ENCODE measurements around the gene COG8. TPM values are rescaled to one million over a fixed set of nuclear protein-coding genes. Genes with fewer than 3 reads are reported as not detected.
A peak's percentile ranks its signal among the peaks of the same experiment; 100 is the strongest.

COG8 gene
- total and polyA plus RNA-seq, 9 of the 15 experiments (the other 6 are each of a cell fraction or from before 2014, with no cell fraction given), result 3.7 to 42.6 (median 30.1) TPM

DNA sequence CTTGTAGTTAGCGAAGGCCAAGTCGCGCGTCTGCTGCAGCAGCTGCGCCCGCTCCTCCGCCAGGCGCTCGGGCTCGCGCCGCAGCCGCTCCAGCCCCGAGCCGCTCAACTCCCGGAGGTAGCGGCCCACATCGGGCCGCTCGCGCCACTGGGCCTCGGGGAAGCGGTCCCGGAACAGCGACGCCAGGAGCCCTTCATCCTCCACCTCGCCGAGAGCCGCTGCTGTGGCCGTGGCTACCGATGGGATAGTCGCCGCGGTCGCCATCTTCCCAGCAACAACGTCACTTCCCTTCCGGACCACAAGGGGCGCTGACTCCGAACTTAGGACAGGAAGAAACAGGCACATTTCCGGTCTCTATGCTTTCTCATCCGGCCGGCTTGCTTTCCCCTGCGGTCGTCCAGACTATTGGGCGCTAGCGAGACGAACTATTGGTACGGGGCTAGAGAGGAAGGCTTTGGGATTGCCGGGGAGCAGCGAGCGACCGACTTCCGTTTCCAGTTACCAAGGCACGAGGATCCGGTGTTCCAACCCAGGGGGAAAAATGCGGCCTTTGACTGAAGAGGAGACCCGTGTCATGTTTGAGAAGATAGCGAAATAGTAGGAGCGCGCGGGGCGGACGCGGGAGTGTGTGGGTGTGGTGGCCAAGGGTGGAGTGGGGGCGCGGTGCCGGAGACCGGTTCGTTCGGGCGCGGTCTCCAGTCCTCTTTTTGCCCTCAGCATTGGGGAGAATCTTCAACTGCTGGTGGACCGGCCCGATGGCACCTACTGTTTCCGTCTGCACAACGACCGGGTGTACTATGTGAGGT lies at the start of gene COG8, which contains the start of gene NIP7 (continued):
- peak; percentile 34 to 64 for TF ChIP-seq E2F6 (IDR thresholded peaks at IDR 0.05; ENCODE audit: borderline replicate concordance in 1 of 2, extremely low read depth in 1 of 2, insufficient read depth in 1 of 2, insufficient read length in 1 of 2, low read depth in 1 of 2, low read length in 1 of 2, poor library complexity in 1 of 2, severe bottlenecking in 1 of 2)
- TF ChIP-seq FOSL1 (tag; conservative IDR thresholded peaks at IDR 0.05), result peak; percentile 54
- peak; percentile 96 for TF ChIP-seq RBFOX2 (IDR thresholded peaks at IDR 0.05; ENCODE audit: low read depth, low read length)
- no peak for TF ChIP-seq ZNF408 (CRISPR knock-in tag; IDR thresholded peaks at IDR 0.05; ENCODE audit: low read depth)
- TF ChIP-seq, protein P1, sequence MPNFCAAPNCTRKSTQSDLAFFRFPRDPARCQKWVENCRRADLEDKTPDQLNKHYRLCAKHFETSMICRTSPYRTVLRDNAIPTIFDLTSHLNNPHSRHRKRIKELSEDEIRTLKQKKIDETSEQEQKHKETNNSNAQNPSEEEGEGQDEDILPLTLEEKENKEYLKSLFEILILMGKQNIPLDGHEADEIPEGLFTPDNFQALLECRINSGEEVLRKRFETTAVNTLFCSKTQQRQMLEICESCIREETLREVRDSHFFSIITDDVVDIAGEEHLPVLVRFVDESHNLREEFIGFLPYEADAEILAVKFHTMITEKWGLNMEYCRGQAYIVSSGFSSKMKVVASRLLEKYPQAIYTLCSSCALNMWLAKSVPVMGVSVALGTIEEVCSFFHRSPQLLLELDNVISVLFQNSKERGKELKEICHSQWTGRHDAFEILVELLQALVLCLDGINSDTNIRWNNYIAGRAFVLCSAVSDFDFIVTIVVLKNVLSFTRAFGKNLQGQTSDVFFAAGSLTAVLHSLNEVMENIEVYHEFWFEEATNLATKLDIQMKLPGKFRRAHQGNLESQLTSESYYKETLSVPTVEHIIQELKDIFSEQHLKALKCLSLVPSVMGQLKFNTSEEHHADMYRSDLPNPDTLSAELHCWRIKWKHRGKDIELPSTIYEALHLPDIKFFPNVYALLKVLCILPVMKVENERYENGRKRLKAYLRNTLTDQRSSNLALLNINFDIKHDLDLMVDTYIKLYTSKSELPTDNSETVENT (CRISPR knock-in tag; IDR thresholded peaks at IDR 0.05), result peak; percentile 80; the same call in 1 of the 2 replicates
- TF ChIP-seq TEAD4 (IDR thresholded peaks at IDR 0.05; ENCODE audit: low read length), result no peak
- TF ChIP-seq TEAD4 (CRISPR knock-in tag; IDR thresholded peaks at IDR 0.05; ENCODE audit: borderline replicate concordance), result no peak
- TF ChIP-seq KDM5B (IDR thresholded peaks at IDR 0.05; ENCODE audit: insufficient replicate concordance, low read depth, low read length), result peak; percentile 89
- TF ChIP-seq ZNF583 (CRISPR knock-in tag; IDR thresholded peaks at IDR 0.05), result no peak
- peak; percentile 92; the same call in 1 of the 2 replicates for TF ChIP-seq CREB3L1 (IDR thresholded peaks at IDR 0.05; ENCODE audit: borderline replicate concordance, low read depth)
- peak; percentile 98 for TF ChIP-seq CTCFL (IDR thresholded peaks at IDR 0.05; ENCODE audit: borderline replicate concordance, insufficient read depth, low read depth, low read length, poor library complexity, severe bottlenecking)
- TF ChIP-seq GABPB1 (CRISPR knock-in tag; IDR thresholded peaks at IDR 0.05), result peak; percentile 98
- no peak for TF ChIP-seq NFATC3 (IDR thresholded peaks at IDR 0.05)
- TF ChIP-seq ZNF12 (CRISPR knock-in tag; IDR thresholded peaks at IDR 0.05), result peak; percentile 48; the same call in 1 of the 2 replicates
- peak; percentile 88 for TF ChIP-seq CREB1 (IDR thresholded peaks at IDR 0.05)
- peak; percentile 93 for TF ChIP-seq CREB1 (CRISPR knock-in tag; IDR thresholded peaks at IDR 0.05)
- TF ChIP-seq NFIX (CRISPR knock-in tag; IDR thresholded peaks at IDR 0.05; ENCODE audit: low read depth), result no peak
- TF ChIP-seq SP1 (CRISPR knock-in tag; IDR thresholded peaks at IDR 0.05), result peak; percentile 73; the same call in 1 of the 2 replicates

Data from K562 (cell line).